Fibroblast of the conjunctiva (primary cell): ENCODE data around the gene ZNF319.
"Not testable (repeated sequence)": the region's sequence is repeated elsewhere in the genome, so short reads cannot be mapped to it uniquely, and the experiment has no call there.

Experiments
- DNase-seq: peaks from one replicate; pipeline ENCODE4 v3.0.0-alpha.2; 2010; ENCODE audit warnings: low read depth

The ZNF319 gene

GRCh38 chr16:58021661-58022551, 21.4 kb upstream of the ZNF319 start:
- DNase-seq: no peak

GRCh38 chr16:58020628-58021521, 20.4 kb upstream of the ZNF319 start:
- DNase-seq: no peak

GRCh38 chr16:58019866-58020538, 19.5 kb upstream of the ZNF319 start:
- no peak for DNase-seq

GRCh38 chr16:58018803-58019202, 18.3 kb upstream of the ZNF319 start:
- DNase-seq: no peak

GRCh38 chr16:58016840-58017446, 16.5 kb upstream of the ZNF319 start:
- DNase-seq: no peak

- DNase-seq: no peak
These were observed 12.9 kb upstream of the ZNF319 start for GRCh38 chr16:58013201-58013956.

- no peak for DNase-seq
These were observed 12.0 kb upstream of the ZNF319 start for GRCh38 chr16:58012481-58012880.

GRCh38 chr16:58011652-58012051, 11.2 kb upstream of the ZNF319 start:
- no peak for DNase-seq

GRCh38 chr16:58010886-58011285, 10.4 kb upstream of the ZNF319 start:
- DNase-seq: no peak

- no peak for DNase-seq
These were observed 9.5 kb upstream of the ZNF319 start for GRCh38 chr16:58009856-58010416.

GRCh38 chr16:58004736-58005135, 4.3 kb upstream of the ZNF319 start:
- not testable (repeated sequence) for DNase-seq

GRCh38 chr16:58002936-58003335, 2.5 kb upstream of the ZNF319 start:
- no peak for DNase-seq

GRCh38 chr16:58002416-58002800, 1.9 kb upstream of the ZNF319 start:
- DNase-seq: no peak

- no peak for DNase-seq
These were observed 1.4 kb upstream of the ZNF319 start for GRCh38 chr16:58001781-58002415.

GRCh38 chr16:58000706-58001676, 519 bp upstream of the ZNF319 start, which contains the start of gene USB1:
Gene USB1 (plus strand): TSS chr16:58001407. CDS start chr16:58001484, 77 bp downstream.
- peak; percentile 65 for DNase-seq

GRCh38 chr16:57999366-57999970, 1.0 kb downstream of the ZNF319 start:
- DNase-seq: no peak

- no peak for DNase-seq
These were observed 1.5 kb downstream of the ZNF319 start for GRCh38 chr16:57998992-57999365.

- no peak for DNase-seq
These were observed 2.0 kb downstream of the ZNF319 start for GRCh38 chr16:57998486-57998885.
